WTC11 (cell line): ENCODE data around the gene HOXB6. TPM values are rescaled to one million over a fixed set of nuclear protein-coding genes. Genes with fewer than 3 reads are reported as not detected.

Experiments used
- ATAC-seq: fragments of 200-7000 bp; cut with Tn5 transposase; 2 replicates; pipeline ENCODE4 v1.10.0; 2021; ENCODE audit warnings: mild to moderate bottlenecking, moderate library complexity
- CTCF ChIA-PET: fragments of 300-600 bp; sonication (Branson Sonifier 250); formaldehyde crosslinking; loops from one replicate; lab custom pipeline; 2021; ENCODE audit warnings: antibody characterized with exemption; lab: Charles Lee
- POLR2A ChIA-PET: fragments of 350-600 bp; sonication (Branson Sonifier 250); formaldehyde crosslinking; loops from one replicate; lab custom pipeline; 2021; ENCODE audit warnings: antibody characterized with exemption; lab: Charles Lee
- DNase-seq: peaks from one replicate; pipeline ENCODE4 v3.0.0; 2021; ENCODE audit warnings: low spot score
- H3K27ac Mint-ChIP-seq: 2 replicates; pipeline ENCODE4 v1.8.0; 2021; ENCODE audit warnings: mixed read lengths
- H3K27me3 Mint-ChIP-seq: 2 replicates; pipeline ENCODE4 v1.8.0; 2021; ENCODE audit warnings: low read depth, mild to moderate bottlenecking, moderate library complexity, mixed read lengths
- H3K36me3 Mint-ChIP-seq: 2 replicates; pipeline ENCODE4 v1.8.0; 2021; ENCODE audit warnings: mixed read lengths
- H3K4me1 Mint-ChIP-seq: 2 replicates; pipeline ENCODE4 v1.8.0; 2022; ENCODE audit warnings: mixed read lengths
- H3K4me3 Mint-ChIP-seq: 2 replicates; pipeline ENCODE4 v1.8.0; 2021; ENCODE audit warnings: mild to moderate bottlenecking, moderate library complexity, mixed read lengths
- H3K9me3 Mint-ChIP-seq: 2 replicates; pipeline ENCODE4 v1.8.0; 2021; ENCODE audit warnings: mixed read lengths
- AR ChIP-seq: fragments of 250-450 bp; sonication (Bioruptor Pico); IDR thresholded peaks from 2 replicates; pipeline ENCODE4 v1.9.0; 2021; ENCODE audit warnings: mild to moderate bottlenecking
- CBFB ChIP-seq: sonication (generic); formaldehyde crosslinking; IDR thresholded peaks from 2 replicates; pipeline ENCODE4 v1.8.1; 2022; ENCODE audit warnings: mild to moderate bottlenecking, low read depth, missing genetic modification reagents
- E2F1 ChIP-seq: sonication (generic); formaldehyde crosslinking; IDR thresholded peaks from 2 replicates; pipeline ENCODE4 v1.8.0; 2022; ENCODE audit warnings: mild to moderate bottlenecking, missing genetic modification reagents
- ELF4 ChIP-seq: sonication (generic); formaldehyde crosslinking; IDR thresholded peaks from 2 replicates; pipeline ENCODE4 v1.8.1; 2022; ENCODE audit warnings: low read depth, mild to moderate bottlenecking, moderate library complexity, missing genetic modification reagents
- ETV6 ChIP-seq: sonication (generic); formaldehyde crosslinking; IDR thresholded peaks from 2 replicates; pipeline ENCODE4 v1.8.1; 2022; ENCODE audit warnings: mild to moderate bottlenecking, missing genetic modification reagents
- FOXJ3 ChIP-seq: sonication (generic); formaldehyde crosslinking; IDR thresholded peaks from 2 replicates; pipeline ENCODE4 v1.9.0; 2021; ENCODE audit warnings: missing genetic modification reagents, mild to moderate bottlenecking, borderline replicate concordance
- GABPB1 ChIP-seq: sonication (generic); formaldehyde crosslinking; IDR thresholded peaks from 2 replicates; pipeline ENCODE4 v1.8.1; 2023; ENCODE audit warnings: mild to moderate bottlenecking, missing genetic modification reagents
- GTF2I ChIP-seq: fragments of 250-450 bp; sonication (Bioruptor Pico); conservative IDR thresholded peaks from 2 replicates; pipeline ENCODE4 v1.4.0; 2021; ENCODE audit warnings: mild to moderate bottlenecking
- HMGXB4 ChIP-seq: sonication (generic); formaldehyde crosslinking; IDR thresholded peaks from 2 replicates; pipeline ENCODE4 v1.8.1; 2023; ENCODE audit warnings: mild to moderate bottlenecking, moderate library complexity, missing genetic modification reagents
- JUN ChIP-seq: sonication (generic); formaldehyde crosslinking; IDR thresholded peaks from 2 replicates; pipeline ENCODE4 v1.8.0; 2023; ENCODE audit warnings: mild to moderate bottlenecking, missing genetic modification reagents
- MYBL2 ChIP-seq: sonication (generic); formaldehyde crosslinking; IDR thresholded peaks from 2 replicates; pipeline ENCODE4 v1.8.1; 2023; ENCODE audit warnings: mild to moderate bottlenecking, moderate library complexity, missing genetic modification reagents
- PREB ChIP-seq: sonication (generic); formaldehyde crosslinking; IDR thresholded peaks from 2 replicates; pipeline ENCODE4 v1.8.1; 2022; ENCODE audit warnings: mild to moderate bottlenecking, missing genetic modification reagents, moderate library complexity, borderline replicate concordance
- TCF7 ChIP-seq: sonication (generic); formaldehyde crosslinking; IDR thresholded peaks from 2 replicates; pipeline ENCODE4 v1.8.0; 2022; ENCODE audit warnings: mild to moderate bottlenecking, low read depth, missing genetic modification reagents, moderate library complexity
- TEAD4 ChIP-seq: sonication (generic); formaldehyde crosslinking; IDR thresholded peaks from 2 replicates; pipeline ENCODE4 v1.8.0; 2022; ENCODE audit warnings: mild to moderate bottlenecking, missing genetic modification reagents
- ZBTB21 ChIP-seq: sonication (generic); formaldehyde crosslinking; IDR thresholded peaks from 2 replicates; pipeline ENCODE4 v1.8.1; 2023; ENCODE audit warnings: mild to moderate bottlenecking, missing genetic modification reagents, borderline replicate concordance
- total RNA-seq: library from RNA; stranded (reverse); gene quantifications from 3 replicates; pipeline ENCODE4 v1.2.3, GENCODE V29; 2021
- TF ChIP-seq, protein P1 (sequence below): sonication (generic); formaldehyde crosslinking; IDR thresholded peaks from 2 replicates; pipeline ENCODE4 v1.8.0; 2023; ENCODE audit warnings: missing genetic modification reagents
- TF ChIP-seq, protein P2 (sequence below): fragments of 250-450 bp; sonication (Bioruptor Pico); IDR thresholded peaks from 2 replicates; pipeline ENCODE4 v1.8.0; 2021; ENCODE audit warnings: mild to moderate bottlenecking

HOXB6 gene
- total RNA-seq, 1 experiment from 2014 or later = not detected

DNA sequence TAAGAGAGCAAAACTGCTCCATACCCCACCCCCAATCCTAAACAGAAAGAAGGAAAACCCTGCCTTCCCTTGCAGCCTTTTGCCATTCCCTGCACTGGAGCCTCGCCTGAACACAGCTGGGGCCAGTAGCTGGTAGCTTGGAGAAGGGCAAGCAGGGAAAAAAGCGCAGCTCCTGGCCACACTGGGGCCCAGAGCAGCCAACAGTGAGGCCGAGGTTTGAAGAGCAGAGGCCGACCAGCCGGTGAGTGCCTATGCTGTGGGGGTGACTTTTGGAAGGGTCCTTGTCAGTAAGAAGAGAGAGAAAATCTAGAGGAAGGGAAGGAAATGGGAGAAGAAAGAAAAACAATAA is 24.6 kb upstream of the HOXB6 start:
- POLR2A ChIA-PET = no interaction called here
- no peak for DNase-seq
- no peak for ATAC-seq
- Mint-ChIP-seq H3K4me3 (no peak overlapping the region), H3K9me3 (no peaks in the 10 kb centered on the region), H3K27me3 (peaks cover 100% of the 10 kb centered on the region; the same call in 1 of the 2 replicates), H3K36me3 (no peaks in the 10 kb centered on the region; the same call in 1 of the 2 replicates), H3K4me1 (peaks cover 23% of the 10 kb centered on the region), H3K27ac (no peak overlapping the region)
- CTCF ChIA-PET = interaction anchor here (0.6 to 1.1 kb wide), 2 partner anchors 11 to 36 kb away, joined by 3 read pairs; partner anchors contain the start of gene HOXB5
- TF ChIP-seq ETV6 (CRISPR knock-in tag) (no peak), E2F1 (CRISPR knock-in tag) (no peak), PREB (CRISPR knock-in tag) (no peak), TEAD4 (CRISPR knock-in tag) (no peak), JUN (CRISPR knock-in tag) (no peak), HMGXB4 (CRISPR knock-in tag) (no peak), GABPB1 (CRISPR knock-in tag) (no peak), FOXJ3 (no peak), AR (CRISPR knock-in tag) (no peak), MYBL2 (CRISPR knock-in tag) (no peak), TCF7 (CRISPR knock-in tag) (no peak), ELF4 (CRISPR knock-in tag) (no peak), ZBTB21 (CRISPR knock-in tag) (no peak), CBFB (CRISPR knock-in tag) (no peak), GTF2I (CRISPR knock-in tag) (no peak)
- TF ChIP-seq, protein P1, sequence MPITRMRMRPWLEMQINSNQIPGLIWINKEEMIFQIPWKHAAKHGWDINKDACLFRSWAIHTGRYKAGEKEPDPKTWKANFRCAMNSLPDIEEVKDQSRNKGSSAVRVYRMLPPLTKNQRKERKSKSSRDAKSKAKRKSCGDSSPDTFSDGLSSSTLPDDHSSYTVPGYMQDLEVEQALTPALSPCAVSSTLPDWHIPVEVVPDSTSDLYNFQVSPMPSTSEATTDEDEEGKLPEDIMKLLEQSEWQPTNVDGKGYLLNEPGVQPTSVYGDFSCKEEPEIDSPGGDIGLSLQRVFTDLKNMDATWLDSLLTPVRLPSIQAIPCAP (CRISPR knock-in tag) = no peak
- TF ChIP-seq, protein P2, sequence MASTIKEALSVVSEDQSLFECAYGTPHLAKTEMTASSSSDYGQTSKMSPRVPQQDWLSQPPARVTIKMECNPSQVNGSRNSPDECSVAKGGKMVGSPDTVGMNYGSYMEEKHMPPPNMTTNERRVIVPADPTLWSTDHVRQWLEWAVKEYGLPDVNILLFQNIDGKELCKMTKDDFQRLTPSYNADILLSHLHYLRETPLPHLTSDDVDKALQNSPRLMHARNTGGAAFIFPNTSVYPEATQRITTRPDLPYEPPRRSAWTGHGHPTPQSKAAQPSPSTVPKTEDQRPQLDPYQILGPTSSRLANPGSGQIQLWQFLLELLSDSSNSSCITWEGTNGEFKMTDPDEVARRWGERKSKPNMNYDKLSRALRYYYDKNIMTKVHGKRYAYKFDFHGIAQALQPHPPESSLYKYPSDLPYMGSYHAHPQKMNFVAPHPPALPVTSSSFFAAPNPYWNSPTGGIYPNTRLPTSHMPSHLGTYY (CRISPR knock-in tag) = no peak
